ENCODE results near the gene ZNF469.
"Not testable (repeated sequence)": the region's sequence is repeated elsewhere in the genome, so short reads cannot be mapped to it uniquely, and the experiment has no call there.

ZNF469 gene

GRCh38 chr16:88356727-88357199 lies 26.0 kb upstream of the ZNF469 start:
- FAIRE-seq (no peak), DNase-seq (ENCODE audit: insufficient read length, low spot score) (no peak)

- DNase-seq (ENCODE audit: insufficient read length, low spot score) (no peak), FAIRE-seq (no peak)
Observed at GRCh38 chr16:88357317-88358022, 25.3 kb upstream of the ZNF469 start.

GRCh38 chr16:88358023-88358420 lies 24.7 kb upstream of the ZNF469 start:
- DNase-seq (ENCODE audit: insufficient read length, low spot score), result no peak
- no peak for FAIRE-seq

- FAIRE-seq (no peak), DNase-seq (ENCODE audit: insufficient read length, low spot score) (no peak)
Observed at GRCh38 chr16:88359008-88359407, 23.8 kb upstream of the ZNF469 start.

- not testable (repeated sequence) for DNase-seq (ENCODE audit: insufficient read length, low spot score); FAIRE-seq
Observed at GRCh38 chr16:88360401-88360800, 22.4 kb upstream of the ZNF469 start.

GRCh38 chr16:88360999-88361398 lies 21.8 kb upstream of the ZNF469 start:
- FAIRE-seq (no peak), DNase-seq (ENCODE audit: insufficient read length, low spot score) (no peak)

- FAIRE-seq (no peak), DNase-seq (ENCODE audit: insufficient read length, low spot score) (no peak)
Observed at GRCh38 chr16:88361775-88362174, 21.0 kb upstream of the ZNF469 start.

- FAIRE-seq, result no peak
- DNase-seq (ENCODE audit: insufficient read length, low spot score), result no peak
Observed at GRCh38 chr16:88363239-88363891, 19.4 kb upstream of the ZNF469 start.

GRCh38 chr16:88365244-88365865 lies 17.4 kb upstream of the ZNF469 start:
- FAIRE-seq, result no peak

GRCh38 chr16:88366032-88366703 lies 16.6 kb upstream of the ZNF469 start:
- DNase-seq (ENCODE audit: insufficient read length, low spot score) (no peak), FAIRE-seq (no peak)

More at GRCh38 chr16:88365244-88365865, 17.4 kb upstream of the ZNF469 start:
- DNase-seq (ENCODE audit: insufficient read length, low spot score), result no peak

GRCh38 chr16:88366704-88367047 lies 16.1 kb upstream of the ZNF469 start:
- no peak for FAIRE-seq
- no peak for DNase-seq (ENCODE audit: insufficient read length, low spot score)

- no peak for DNase-seq (ENCODE audit: insufficient read length, low spot score)
- FAIRE-seq, result no peak
Observed at GRCh38 chr16:88367560-88367959, 15.2 kb upstream of the ZNF469 start.

GRCh38 chr16:88368036-88368435 lies 14.7 kb upstream of the ZNF469 start:
- DNase-seq (ENCODE audit: insufficient read length, low spot score) (no peak), FAIRE-seq (no peak)

GRCh38 chr16:88368994-88369393 lies 13.8 kb upstream of the ZNF469 start:
- no peak for FAIRE-seq
- no peak for DNase-seq (ENCODE audit: insufficient read length, low spot score)

- FAIRE-seq, result no peak
- no peak for DNase-seq (ENCODE audit: insufficient read length, low spot score)
Observed at GRCh38 chr16:88369447-88370008, 13.2 kb upstream of the ZNF469 start.

- no peak for DNase-seq (ENCODE audit: insufficient read length, low spot score)
- FAIRE-seq, result no peak
Observed at GRCh38 chr16:88370365-88370764, 12.4 kb upstream of the ZNF469 start.

GRCh38 chr16:88372522-88372921 lies 10.2 kb upstream of the ZNF469 start:
- DNase-seq (ENCODE audit: insufficient read length, low spot score) (no peak), FAIRE-seq (no peak)

GRCh38 chr16:88373211-88373610 lies 9.5 kb upstream of the ZNF469 start:
- FAIRE-seq (no peak), DNase-seq (ENCODE audit: insufficient read length, low spot score) (no peak)

GRCh38 chr16:88373927-88374492 lies 8.7 kb upstream of the ZNF469 start:
- DNase-seq (ENCODE audit: insufficient read length, low spot score) (no peak), FAIRE-seq (no peak)

GRCh38 chr16:88374736-88375135 lies 8.0 kb upstream of the ZNF469 start:
- DNase-seq (ENCODE audit: insufficient read length, low spot score) (no peak), FAIRE-seq (no peak)

Data from GM19239 (cell line).